D721Med (cell line): ENCODE measurements around the gene LAMA5.

Source experiments
- DNase-seq: peaks from one replicate; pipeline ENCODE4 v3.0.0; 2011; ENCODE audit warnings: low spot score; ENCODE audit not compliant: insufficient read length
- FAIRE-seq: peaks from 2 replicates; lab custom pipeline; 2011; peaks lifted over from hg19 to GRCh38; lab: Jason Lieb, UNC
- TF ChIP-seq, protein P1 (sequence below): IDR thresholded peaks from 2 replicates; pipeline ENCODE4 v1.5.1; 2012; ENCODE audit warnings: mild to moderate bottlenecking, control low read depth; ENCODE audit not compliant: insufficient read depth; ENCODE audit errors: missing control alignments

LAMA5 gene

DNA sequence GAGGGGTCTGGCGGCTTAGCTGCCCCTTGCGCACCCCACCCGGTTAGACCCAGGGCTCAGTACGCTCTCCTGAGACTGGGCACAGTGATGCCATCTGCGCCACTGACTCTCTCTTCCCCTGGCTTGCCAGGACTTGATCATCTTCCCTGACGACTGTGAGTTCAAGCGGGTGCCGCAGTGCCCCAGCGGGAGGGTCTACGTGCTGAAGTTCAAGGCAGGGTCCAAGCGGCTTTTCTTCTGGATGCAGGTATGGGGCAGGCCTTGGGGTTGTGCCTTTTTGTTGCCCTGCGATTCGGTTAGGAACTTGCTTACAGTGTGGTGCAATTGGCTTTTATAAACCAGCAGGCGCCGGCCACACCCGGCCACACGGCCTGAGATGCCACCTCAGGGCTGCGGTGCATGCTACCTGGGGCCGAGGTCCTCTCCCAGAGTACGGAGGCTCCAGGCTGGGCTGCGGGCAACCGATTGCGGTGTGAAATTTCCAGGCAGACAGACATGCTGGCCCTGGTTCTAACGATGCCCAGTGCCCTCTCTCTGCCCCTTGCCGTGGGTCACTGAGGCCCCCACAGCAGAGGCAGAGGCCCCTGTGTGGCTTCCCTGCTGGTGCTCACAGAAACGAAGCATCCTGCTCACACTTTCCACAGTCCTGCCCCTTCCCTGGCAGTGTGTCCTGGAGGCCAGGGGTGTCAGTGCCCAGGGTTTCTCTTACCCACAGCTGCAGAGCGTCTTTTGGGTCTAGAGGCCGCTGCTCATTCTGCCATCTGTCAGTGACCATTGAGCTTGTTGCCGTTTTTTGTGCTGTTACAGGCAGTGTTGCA lies 62.6 kb downstream of the LAMA5 start:
- FAIRE-seq, result no peak

GRCh38 chr20:62303340-62304226 lies 63.5 kb downstream of the LAMA5 start:
- DNase-seq, result no peak
- no peak for FAIRE-seq
- TF ChIP-seq, protein P1, sequence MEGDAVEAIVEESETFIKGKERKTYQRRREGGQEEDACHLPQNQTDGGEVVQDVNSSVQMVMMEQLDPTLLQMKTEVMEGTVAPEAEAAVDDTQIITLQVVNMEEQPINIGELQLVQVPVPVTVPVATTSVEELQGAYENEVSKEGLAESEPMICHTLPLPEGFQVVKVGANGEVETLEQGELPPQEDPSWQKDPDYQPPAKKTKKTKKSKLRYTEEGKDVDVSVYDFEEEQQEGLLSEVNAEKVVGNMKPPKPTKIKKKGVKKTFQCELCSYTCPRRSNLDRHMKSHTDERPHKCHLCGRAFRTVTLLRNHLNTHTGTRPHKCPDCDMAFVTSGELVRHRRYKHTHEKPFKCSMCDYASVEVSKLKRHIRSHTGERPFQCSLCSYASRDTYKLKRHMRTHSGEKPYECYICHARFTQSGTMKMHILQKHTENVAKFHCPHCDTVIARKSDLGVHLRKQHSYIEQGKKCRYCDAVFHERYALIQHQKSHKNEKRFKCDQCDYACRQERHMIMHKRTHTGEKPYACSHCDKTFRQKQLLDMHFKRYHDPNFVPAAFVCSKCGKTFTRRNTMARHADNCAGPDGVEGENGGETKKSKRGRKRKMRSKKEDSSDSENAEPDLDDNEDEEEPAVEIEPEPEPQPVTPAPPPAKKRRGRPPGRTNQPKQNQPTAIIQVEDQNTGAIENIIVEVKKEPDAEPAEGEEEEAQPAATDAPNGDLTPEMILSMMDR, result no peak

More for the DNA sequence above, 62.6 kb downstream of the LAMA5 start:
- TF ChIP-seq, protein P1, result no peak
- no peak for DNase-seq

GRCh38 chr20:62303062-62303339 lies 64.1 kb downstream of the LAMA5 start:
- DNase-seq, result no peak
- TF ChIP-seq, protein P1, result no peak
- FAIRE-seq, result no peak

GRCh38 chr20:62302341-62303061 lies 64.6 kb downstream of the LAMA5 start, which contains the start of gene ADRM1:
TSS of gene ADRM1 (plus strand) at chr20:62302997. CDS start at chr20:62303569, 572 bp downstream.
- peak; percentile 99 for DNase-seq
- FAIRE-seq, result no peak
- TF ChIP-seq, protein P1, result peak; percentile 64

- TF ChIP-seq, protein P1, result peak; percentile 80
- peak; percentile 73 for DNase-seq
- FAIRE-seq, result no peak
These were observed 65.3 kb downstream of the LAMA5 start for GRCh38 chr20:62301773-62302340.

DNA sequence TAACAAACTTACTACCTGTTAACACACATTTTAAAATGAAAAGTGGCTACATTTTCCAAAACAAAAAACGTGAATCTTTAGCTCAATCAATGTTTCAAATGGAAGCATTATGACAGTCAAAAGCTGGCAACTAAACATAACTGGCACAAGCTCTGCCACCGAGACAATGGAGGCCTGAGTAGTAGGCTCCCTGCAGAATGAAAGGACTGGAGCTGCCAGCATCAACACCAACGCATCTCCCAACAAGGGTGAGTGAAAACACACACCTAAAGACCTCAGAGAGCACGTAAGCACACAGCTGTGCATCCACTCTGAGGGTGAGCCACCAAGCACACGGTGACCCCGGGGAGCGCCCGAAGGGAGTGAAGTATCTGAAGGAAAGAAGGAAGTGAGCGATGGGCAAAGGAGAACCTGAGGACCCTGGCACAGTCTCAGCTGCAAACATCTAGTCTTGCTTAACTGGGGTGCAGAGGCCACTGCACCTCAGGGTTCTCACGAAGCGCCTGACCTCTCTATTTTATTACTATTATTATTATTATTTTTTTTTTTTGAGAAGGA lies 65.9 kb downstream of the LAMA5 start:
- TF ChIP-seq, protein P1, result no peak
- FAIRE-seq (no peak), DNase-seq (no peak)
